ENCODE results near the gene ADAMTSL5. TPM values are rescaled to one million over a fixed set of nuclear protein-coding genes. Genes with fewer than 3 reads are reported as not detected.

The ADAMTSL5 gene
- total and polyA plus RNA-seq, 9 of the 15 experiments (the other 6 are each of a cell fraction or from before 2014, with no cell fraction given), result 1.0 to 11.6 (median 4.1) TPM

- POLR2A ChIA-PET, result interaction anchor here (0.6 to 2.3 kb wide), 6 partner anchors 13 to 202 kb away, joined by 3 to 10 read pairs (median 4); partner anchors contain the start of gene REEP6
- 67% methylated on average over 22 of the region's 31 CpGs for WGBS (ENCODE audit: insufficient coverage, low coverage, missing lambda C conversion rate)
- H4K20me1 ChIP-seq (replicated peaks; ENCODE audit: control insufficient read depth, insufficient read depth, low read length), result peaks cover 18% of the 10 kb centered on the region
- no peaks in the 10 kb centered on the region for H3K9me1 ChIP-seq (ENCODE audit: control insufficient read depth, insufficient read depth, low read length)
- peaks cover 60% of the 10 kb centered on the region for H3K79me2 ChIP-seq (ENCODE audit: control insufficient read depth, insufficient read depth, low read length)
- in situ Hi-C loops (cut with MboI), result no loop called here
- no peaks in the 10 kb centered on the region for H3K27me3 ChIP-seq (ENCODE audit: control insufficient read depth in 2 of 2, insufficient read depth in 2 of 2, low read length in 2 of 2)
- H3K9me3 ChIP-seq (replicated peaks; ENCODE audit: control insufficient read depth, insufficient read depth, low read depth, low read length), result no peaks in the 10 kb centered on the region; the same call in 1 of the 2 replicates
- H3K36me3 ChIP-seq (ENCODE audit: control insufficient read depth, insufficient read depth, low read length), result peaks cover 33% of the 10 kb centered on the region; the same call in 2 of the 3 replicates
- no peak overlapping the region for H3K4me2 ChIP-seq (ENCODE audit: insufficient read depth, low read length)
- H3K4me1 ChIP-seq (replicated peaks in 1 of 2; ENCODE audit: control insufficient read depth in 2 of 2, insufficient read depth in 2 of 2, low read length in 2 of 2), result peaks cover 11 to 86% of the 10 kb centered on the region in 2 experiments
- DNase-seq (ENCODE audit: extremely low read depth in 1 of 4, low spot score in 3 of 4) (no peak), ATAC-seq (no peak), FAIRE-seq (no peak)
- intact Hi-C loops (cut with micrococcal nuclease), result no loop called here
- BruUV-seq (replicated peaks), result no TSS peak
- no peak overlapping the region for H3K4me3 ChIP-seq
- peak overlapping the region in 1 of 2 experiments; percentile 74; a peak in 2 of 4 replicates for H3K9ac ChIP-seq (ENCODE audit: insufficient read depth in 1 of 2, low read depth in 2 of 2, low read length in 2 of 2)
- no peak overlapping the region for H2AFZ ChIP-seq (ENCODE audit: low read depth, low read length)
- H3K27ac ChIP-seq (ENCODE audit: extremely low read depth, low read depth, low read length), result no peak overlapping the region
- CTCF ChIA-PET (ENCODE audit: low intra/inter-chr PET ratio), result no interaction called here
- TF ChIP-seq TOE1 (IDR thresholded peaks at IDR 0.05; ENCODE audit: borderline replicate concordance) (no peak), TOE1 (CRISPR knock-in tag; IDR thresholded peaks at IDR 0.05; ENCODE audit: borderline replicate concordance, low read depth) (no peak), ATF7 (IDR thresholded peaks at IDR 0.05) (no peak), POLR2A (conservative IDR thresholded peaks at IDR 0.05) (peak; percentile 42; the same call in 1 of the 2 replicates), E2F6 (IDR thresholded peaks at IDR 0.05; ENCODE audit: borderline replicate concordance in 1 of 2, extremely low read depth in 1 of 2, insufficient read depth in 1 of 2, insufficient read length in 1 of 2, low read depth in 1 of 2, low read length in 1 of 2, poor library complexity in 1 of 2, severe bottlenecking in 1 of 2) (no peak), KLF10 (CRISPR knock-in tag; IDR thresholded peaks at IDR 0.05) (no peak), ID3 (CRISPR knock-in tag; IDR thresholded peaks at IDR 0.05) (no peak), ID3 (tag; IDR thresholded peaks at IDR 0.05) (no peak), FOXA3 (CRISPR knock-in tag; conservative IDR thresholded peaks at IDR 0.05 in 1 of 2, IDR thresholded peaks at IDR 0.05 in 1 of 2) (no peak), HEY1 (CRISPR knock-in tag; IDR thresholded peaks at IDR 0.05; ENCODE audit: borderline replicate concordance) (no peak), MAFG (tag; conservative IDR thresholded peaks at IDR 0.05) (no peak), ZBTB7A (IDR thresholded peaks at IDR 0.05; ENCODE audit: borderline replicate concordance, control insufficient read depth, low read depth, low read length) (no peak), RFX5 (IDR thresholded peaks at IDR 0.05; ENCODE audit: low read depth, low read length) (no peak), E2F8 (IDR thresholded peaks at IDR 0.05; ENCODE audit: low read depth, partially characterized antibody) (no peak), JUND (IDR thresholded peaks at IDR 0.05; ENCODE audit: borderline replicate concordance, low read depth, low read length) (no peak), JUND (tag; IDR thresholded peaks at IDR 0.05; ENCODE audit: borderline replicate concordance, low read depth, low read length) (no peak)
These were observed 38.6 kb downstream of the ADAMTSL5 start for GRCh38 chr19:1474011-1474764.
